AG08395 (cell line): ENCODE measurements around the gene TCEA2.

Experiments used
- DNase-seq: peaks from one replicate; pipeline ENCODE4 v3.0.0; 2012; ENCODE audit warnings: mixed read lengths, low spot score

TCEA2 gene

GRCh38 chr20:64065062-64065973, 2.3 kb downstream of the TCEA2 start:
- no peak for DNase-seq

- peak; percentile 86 for DNase-seq
These were observed 3.0 kb downstream of the TCEA2 start for GRCh38 chr20:64065974-64066343.

GRCh38 chr20:64067005-64067632, 4.1 kb downstream of the TCEA2 start:
- no peak for DNase-seq

GRCh38 chr20:64067733-64068307, 4.8 kb downstream of the TCEA2 start:
- DNase-seq, result no peak

- DNase-seq, result no peak
These were observed 5.6 kb downstream of the TCEA2 start for GRCh38 chr20:64068386-64069208.

GRCh38 chr20:64069209-64069613, 6.2 kb downstream of the TCEA2 start:
- DNase-seq, result no peak

- peak; percentile 48 for DNase-seq
These were observed 6.7 kb downstream of the TCEA2 start for GRCh38 chr20:64069614-64070243.

- DNase-seq, result no peak
These were observed 7.4 kb downstream of the TCEA2 start for GRCh38 chr20:64070244-64070993.

GRCh38 chr20:64071341-64072332, 8.6 kb downstream of the TCEA2 start:
- no peak for DNase-seq

- DNase-seq, result no peak
These were observed 9.6 kb downstream of the TCEA2 start for GRCh38 chr20:64072498-64073063.

GRCh38 chr20:64073476-64074183, 10.6 kb downstream of the TCEA2 start:
- DNase-seq, result no peak

- no peak for DNase-seq
These were observed 11.3 kb downstream of the TCEA2 start for GRCh38 chr20:64074184-64074789.

GRCh38 chr20:64074963-64075362, 12.0 kb downstream of the TCEA2 start:
- no peak for DNase-seq

- DNase-seq, result no peak
These were observed 12.6 kb downstream of the TCEA2 start for GRCh38 chr20:64075556-64075955.

GRCh38 chr20:64076061-64076997, 13.3 kb downstream of the TCEA2 start:
- no peak for DNase-seq

GRCh38 chr20:64077094-64077493, 14.1 kb downstream of the TCEA2 start:
- no peak for DNase-seq

- DNase-seq, result no peak
These were observed 14.5 kb downstream of the TCEA2 start for GRCh38 chr20:64077541-64077875.
